ENCODE measurements around the gene SASS6.

The SASS6 gene

GRCh38 chr1:100101564-100101963, 31.2 kb downstream of the SASS6 start:
- TF ChIP-seq GABPA (IDR thresholded peaks at IDR 0.05; ENCODE audit: low read depth) = no peak
- no peak for DNase-seq (ENCODE audit: low read depth in 1 of 2, low spot score in 1 of 2)
- H3K27me3 ChIP-seq (ENCODE audit: insufficient read depth, poor library complexity, severe bottlenecking) = no peaks in the 10 kb centered on the region
- H3K4me3 ChIP-seq (replicated peaks; ENCODE audit: insufficient read depth, low read length) = no peak overlapping the region
- no peak overlapping the region for H3K27ac ChIP-seq (replicated peaks)

DNA sequence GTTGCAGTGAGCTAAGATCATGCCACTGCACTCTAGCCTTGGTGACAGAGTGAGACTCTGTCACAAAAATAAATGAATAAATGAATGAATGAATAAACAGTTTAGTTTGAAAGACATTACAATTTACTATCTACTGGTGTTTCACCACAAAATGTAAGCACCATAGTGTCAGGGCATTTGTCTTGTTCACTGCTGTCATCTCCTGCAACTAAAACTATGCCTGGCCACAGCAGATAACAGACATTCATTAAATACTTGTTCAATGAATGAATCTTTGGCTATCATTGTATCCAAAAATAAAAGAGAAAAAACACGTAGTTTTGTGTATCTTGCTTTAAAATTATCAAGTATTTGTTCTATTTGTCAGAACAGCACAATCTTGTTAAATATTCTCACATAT, 32.5 kb downstream of the SASS6 start:
- TF ChIP-seq POLR2AphosphoS5 (IDR thresholded peaks at IDR 0.05; ENCODE audit: low read depth) (no peak), GABPA (IDR thresholded peaks at IDR 0.05; ENCODE audit: low read depth) (no peak), SPI1 (IDR thresholded peaks at IDR 0.05; ENCODE audit: borderline replicate concordance, low read depth) (no peak), CTCF (IDR thresholded peaks at IDR 0.05; ENCODE audit: insufficient read depth, low read length) (no peak)
- TF ChIP-seq, protein P1, sequence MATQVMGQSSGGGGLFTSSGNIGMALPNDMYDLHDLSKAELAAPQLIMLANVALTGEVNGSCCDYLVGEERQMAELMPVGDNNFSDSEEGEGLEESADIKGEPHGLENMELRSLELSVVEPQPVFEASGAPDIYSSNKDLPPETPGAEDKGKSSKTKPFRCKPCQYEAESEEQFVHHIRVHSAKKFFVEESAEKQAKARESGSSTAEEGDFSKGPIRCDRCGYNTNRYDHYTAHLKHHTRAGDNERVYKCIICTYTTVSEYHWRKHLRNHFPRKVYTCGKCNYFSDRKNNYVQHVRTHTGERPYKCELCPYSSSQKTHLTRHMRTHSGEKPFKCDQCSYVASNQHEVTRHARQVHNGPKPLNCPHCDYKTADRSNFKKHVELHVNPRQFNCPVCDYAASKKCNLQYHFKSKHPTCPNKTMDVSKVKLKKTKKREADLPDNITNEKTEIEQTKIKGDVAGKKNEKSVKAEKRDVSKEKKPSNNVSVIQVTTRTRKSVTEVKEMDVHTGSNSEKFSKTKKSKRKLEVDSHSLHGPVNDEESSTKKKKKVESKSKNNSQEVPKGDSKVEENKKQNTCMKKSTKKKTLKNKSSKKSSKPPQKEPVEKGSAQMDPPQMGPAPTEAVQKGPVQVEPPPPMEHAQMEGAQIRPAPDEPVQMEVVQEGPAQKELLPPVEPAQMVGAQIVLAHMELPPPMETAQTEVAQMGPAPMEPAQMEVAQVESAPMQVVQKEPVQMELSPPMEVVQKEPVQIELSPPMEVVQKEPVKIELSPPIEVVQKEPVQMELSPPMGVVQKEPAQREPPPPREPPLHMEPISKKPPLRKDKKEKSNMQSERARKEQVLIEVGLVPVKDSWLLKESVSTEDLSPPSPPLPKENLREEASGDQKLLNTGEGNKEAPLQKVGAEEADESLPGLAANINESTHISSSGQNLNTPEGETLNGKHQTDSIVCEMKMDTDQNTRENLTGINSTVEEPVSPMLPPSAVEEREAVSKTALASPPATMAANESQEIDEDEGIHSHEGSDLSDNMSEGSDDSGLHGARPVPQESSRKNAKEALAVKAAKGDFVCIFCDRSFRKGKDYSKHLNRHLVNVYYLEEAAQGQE (IDR thresholded peaks at IDR 0.05; ENCODE audit: insufficient replicate concordance, low read depth) = no peak
- DNase-seq (ENCODE audit: low read depth in 1 of 2, low spot score in 1 of 2) = no peak
- Histone ChIP-seq H3K27ac (replicated peaks) (no peak overlapping the region), H3K27me3 (ENCODE audit: insufficient read depth, poor library complexity, severe bottlenecking) (no peaks in the 10 kb centered on the region), H3K4me3 (replicated peaks; ENCODE audit: insufficient read depth, low read length) (no peak overlapping the region)

DNA sequence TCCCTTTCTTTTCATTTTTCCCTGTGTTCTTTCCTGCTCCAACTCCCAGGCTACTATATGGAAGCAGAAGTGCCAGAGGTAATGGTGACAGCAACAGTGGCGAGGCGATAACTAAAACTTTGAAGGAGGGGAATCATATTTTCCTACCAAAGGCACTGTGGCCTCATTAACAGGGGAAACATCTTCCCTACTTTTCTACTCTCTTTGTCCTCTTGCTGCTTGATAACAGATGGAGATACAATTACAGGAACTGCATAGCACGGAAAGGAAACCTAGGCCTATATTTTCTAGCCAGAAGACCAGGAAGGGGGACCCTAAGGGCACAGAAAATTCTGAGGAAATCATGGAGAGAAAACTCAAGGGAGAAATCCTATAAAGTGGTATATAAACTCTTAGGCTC, 42.3 kb downstream of the SASS6 start:
- no peak overlapping the region for H3K27ac ChIP-seq (replicated peaks)
- DNase-seq (ENCODE audit: low read depth in 1 of 2, low spot score in 1 of 2) = no peak
- H3K4me3 ChIP-seq (replicated peaks; ENCODE audit: insufficient read depth, low read length) = no peak overlapping the region
- TF ChIP-seq POLR2AphosphoS5 (IDR thresholded peaks at IDR 0.05; ENCODE audit: low read depth) (no peak), SPI1 (IDR thresholded peaks at IDR 0.05; ENCODE audit: borderline replicate concordance, low read depth) (no peak), GABPA (IDR thresholded peaks at IDR 0.05; ENCODE audit: low read depth) (no peak), CTCF (IDR thresholded peaks at IDR 0.05; ENCODE audit: insufficient read depth, low read length) (no peak)
- TF ChIP-seq, protein P1 (IDR thresholded peaks at IDR 0.05; ENCODE audit: insufficient replicate concordance, low read depth) = no peak
- no peaks in the 10 kb centered on the region for H3K27me3 ChIP-seq (ENCODE audit: insufficient read depth, poor library complexity, severe bottlenecking)

DNA sequence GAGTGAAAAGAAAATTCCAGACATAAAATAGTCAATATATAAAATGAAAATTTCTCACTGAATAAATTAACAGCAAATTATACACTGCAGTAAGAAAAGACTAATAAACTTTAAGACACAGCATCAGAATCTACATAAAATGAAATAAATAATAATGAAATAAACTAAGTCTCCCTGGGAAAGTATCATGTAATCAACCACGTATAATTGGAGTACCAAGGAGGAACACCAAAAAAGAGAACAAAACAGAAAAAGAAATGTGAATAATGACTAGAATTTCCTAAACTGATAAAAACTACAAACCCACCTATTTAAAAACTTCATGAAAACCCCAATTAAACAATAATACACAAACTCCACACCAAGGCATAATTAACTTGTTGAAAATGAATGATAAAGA, 43.6 kb downstream of the SASS6 start:
- Histone ChIP-seq H3K27ac (replicated peaks) (no peak overlapping the region), H3K4me3 (replicated peaks; ENCODE audit: insufficient read depth, low read length) (no peak overlapping the region), H3K27me3 (ENCODE audit: insufficient read depth, poor library complexity, severe bottlenecking) (no peaks in the 10 kb centered on the region)
- no peak for DNase-seq (ENCODE audit: low read depth in 1 of 2, low spot score in 1 of 2)
- TF ChIP-seq SPI1 (IDR thresholded peaks at IDR 0.05; ENCODE audit: borderline replicate concordance, low read depth) (no peak), CTCF (IDR thresholded peaks at IDR 0.05; ENCODE audit: insufficient read depth, low read length) (no peak), POLR2AphosphoS5 (IDR thresholded peaks at IDR 0.05; ENCODE audit: low read depth) (no peak), GABPA (IDR thresholded peaks at IDR 0.05; ENCODE audit: low read depth) (no peak)

Measured in HL-60 (cell line).